ENCODE results near the gene ZNF792. TPM values are rescaled to one million over a fixed set of nuclear protein-coding genes. Genes with fewer than 3 reads are reported as not detected.

ZNF792 gene
- total RNA-seq, 2 donors from 2014 or later, result 30.2 to 32.1 TPM

DNA sequence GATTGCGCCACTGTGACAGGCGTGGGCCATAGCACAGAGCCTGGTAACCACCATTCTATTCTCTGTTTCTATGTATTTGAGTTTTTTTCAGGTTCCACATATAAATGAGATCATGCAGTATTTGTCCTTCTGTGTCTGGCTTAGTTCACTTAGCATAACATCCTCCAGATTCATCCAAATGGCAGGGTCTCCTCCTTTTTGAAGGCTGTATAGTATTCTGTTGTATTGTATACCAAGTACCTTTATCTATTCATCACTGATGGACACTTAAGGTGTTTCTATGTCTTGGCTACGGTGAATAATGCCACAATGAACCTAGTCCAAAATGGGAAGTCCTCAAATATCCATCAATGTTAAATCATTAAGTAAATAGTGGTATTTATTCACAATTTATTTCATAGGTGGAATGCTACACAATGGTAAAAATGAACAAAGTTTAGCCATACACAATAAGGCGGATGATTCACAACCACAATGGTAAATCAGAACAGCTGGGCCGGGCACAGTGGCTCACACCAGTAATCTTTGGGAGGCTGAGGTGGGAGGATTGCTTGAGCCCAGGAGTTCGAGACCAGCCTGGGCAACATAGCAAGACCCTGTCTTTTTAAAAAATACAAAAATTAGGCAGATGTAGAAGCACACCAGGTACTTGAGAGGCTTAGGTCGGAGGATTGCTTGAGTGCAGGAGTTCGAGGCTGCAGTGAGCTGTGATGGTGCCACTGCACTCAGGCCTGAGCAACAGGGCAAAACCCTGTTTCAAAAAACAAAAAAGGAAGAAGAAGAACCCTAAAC is 27.7 kb upstream of the ZNF792 start:
- 95 to 96% methylated on average over 7 of the region's 8 CpGs for WGBS, 2 experiments (ENCODE audit: insufficient coverage in 1 of 2, insufficient read length in 1 of 2)
- no peaks in the 10 kb centered on the region for H3K4me1 Mint-ChIP-seq
- Histone ChIP-seq H3K4me1 (ENCODE audit: control insufficient read depth, insufficient read depth, low read length) (no peaks in the 10 kb centered on the region), H3K36me3 (ENCODE audit: control insufficient read depth, insufficient read depth, low read length) (no peaks in the 10 kb centered on the region), H3K27ac (ENCODE audit: low read depth, low read length) (no peak overlapping the region), H3K27me3 (ENCODE audit: control insufficient read depth, insufficient read depth, low read length, poor library complexity, severe bottlenecking) (no peaks in the 10 kb centered on the region), H3K4me3 (ENCODE audit: low read length) (no peak overlapping the region), H3K9me3 (ENCODE audit: control insufficient read depth, low read length) (no peaks in the 10 kb centered on the region), H3K9ac (ENCODE audit: extremely low read depth, low read length, poor library complexity, severe bottlenecking) (no peak overlapping the region)
- no peaks in the 10 kb centered on the region for H3K27me3 Mint-ChIP-seq (ENCODE audit: insufficient read depth)
- no peak overlapping the region for H3K27ac Mint-ChIP-seq
- H3K9me3 Mint-ChIP-seq, result peaks cover 6% of the 10 kb centered on the region
- DNase-seq, result no peak
- TF ChIP-seq, protein P1, sequence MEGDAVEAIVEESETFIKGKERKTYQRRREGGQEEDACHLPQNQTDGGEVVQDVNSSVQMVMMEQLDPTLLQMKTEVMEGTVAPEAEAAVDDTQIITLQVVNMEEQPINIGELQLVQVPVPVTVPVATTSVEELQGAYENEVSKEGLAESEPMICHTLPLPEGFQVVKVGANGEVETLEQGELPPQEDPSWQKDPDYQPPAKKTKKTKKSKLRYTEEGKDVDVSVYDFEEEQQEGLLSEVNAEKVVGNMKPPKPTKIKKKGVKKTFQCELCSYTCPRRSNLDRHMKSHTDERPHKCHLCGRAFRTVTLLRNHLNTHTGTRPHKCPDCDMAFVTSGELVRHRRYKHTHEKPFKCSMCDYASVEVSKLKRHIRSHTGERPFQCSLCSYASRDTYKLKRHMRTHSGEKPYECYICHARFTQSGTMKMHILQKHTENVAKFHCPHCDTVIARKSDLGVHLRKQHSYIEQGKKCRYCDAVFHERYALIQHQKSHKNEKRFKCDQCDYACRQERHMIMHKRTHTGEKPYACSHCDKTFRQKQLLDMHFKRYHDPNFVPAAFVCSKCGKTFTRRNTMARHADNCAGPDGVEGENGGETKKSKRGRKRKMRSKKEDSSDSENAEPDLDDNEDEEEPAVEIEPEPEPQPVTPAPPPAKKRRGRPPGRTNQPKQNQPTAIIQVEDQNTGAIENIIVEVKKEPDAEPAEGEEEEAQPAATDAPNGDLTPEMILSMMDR (conservative IDR thresholded peaks at IDR 0.05), result no peak
- no peaks in the 10 kb centered on the region for H3K36me3 Mint-ChIP-seq (ENCODE audit: low read depth)
- H3K4me3 Mint-ChIP-seq, result no peak overlapping the region

DNA sequence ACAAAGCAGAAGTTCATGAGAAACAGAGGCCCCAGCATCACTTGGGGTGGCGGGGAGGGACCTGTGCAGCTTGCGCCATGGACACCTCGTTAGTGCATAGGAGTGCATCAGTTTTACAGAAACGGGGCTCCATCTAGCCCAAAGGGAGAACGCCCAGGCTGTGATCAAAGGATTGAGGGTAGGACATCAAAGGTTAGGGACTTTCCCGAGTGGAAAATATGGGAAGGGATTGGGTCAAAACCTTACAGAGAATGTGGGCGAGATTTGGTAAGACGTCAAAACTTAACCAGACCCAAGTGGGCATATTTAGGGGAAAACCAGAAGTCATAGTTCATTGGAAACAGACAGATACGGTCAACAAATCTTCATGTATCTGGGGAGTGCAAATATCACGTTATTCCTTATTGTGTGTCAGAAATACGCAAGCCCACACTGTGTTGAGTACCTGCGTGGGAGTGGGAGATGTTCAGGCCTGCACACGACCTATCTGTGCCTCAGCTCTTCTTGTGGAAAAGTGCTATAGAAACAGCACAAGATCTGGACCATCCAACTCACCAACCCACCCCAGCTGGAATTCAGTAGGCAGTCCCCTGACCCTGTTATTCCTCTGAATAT is 26.7 kb upstream of the ZNF792 start:
- Mint-ChIP-seq H3K27me3 (ENCODE audit: insufficient read depth) (no peaks in the 10 kb centered on the region), H3K4me1 (no peaks in the 10 kb centered on the region), H3K27ac (no peak overlapping the region), H3K4me3 (no peak overlapping the region), H3K36me3 (ENCODE audit: low read depth) (no peaks in the 10 kb centered on the region), H3K9me3 (peaks cover 6% of the 10 kb centered on the region)
- Histone ChIP-seq H3K4me3 (ENCODE audit: low read length) (no peak overlapping the region), H3K9ac (ENCODE audit: extremely low read depth, low read length, poor library complexity, severe bottlenecking) (no peak overlapping the region), H3K9me3 (ENCODE audit: control insufficient read depth, low read length) (no peaks in the 10 kb centered on the region), H3K27ac (ENCODE audit: low read depth, low read length) (no peak overlapping the region), H3K4me1 (ENCODE audit: control insufficient read depth, insufficient read depth, low read length) (no peaks in the 10 kb centered on the region), H3K27me3 (ENCODE audit: control insufficient read depth, insufficient read depth, low read length, poor library complexity, severe bottlenecking) (no peaks in the 10 kb centered on the region), H3K36me3 (ENCODE audit: control insufficient read depth, insufficient read depth, low read length) (no peaks in the 10 kb centered on the region)
- TF ChIP-seq, protein P1 (conservative IDR thresholded peaks at IDR 0.05), result no peak
- no peak for DNase-seq
- WGBS, 2 experiments (ENCODE audit: insufficient coverage in 1 of 2, insufficient read length in 1 of 2), result 91% methylated on average over 13 of the region's 13 CpGs

DNA sequence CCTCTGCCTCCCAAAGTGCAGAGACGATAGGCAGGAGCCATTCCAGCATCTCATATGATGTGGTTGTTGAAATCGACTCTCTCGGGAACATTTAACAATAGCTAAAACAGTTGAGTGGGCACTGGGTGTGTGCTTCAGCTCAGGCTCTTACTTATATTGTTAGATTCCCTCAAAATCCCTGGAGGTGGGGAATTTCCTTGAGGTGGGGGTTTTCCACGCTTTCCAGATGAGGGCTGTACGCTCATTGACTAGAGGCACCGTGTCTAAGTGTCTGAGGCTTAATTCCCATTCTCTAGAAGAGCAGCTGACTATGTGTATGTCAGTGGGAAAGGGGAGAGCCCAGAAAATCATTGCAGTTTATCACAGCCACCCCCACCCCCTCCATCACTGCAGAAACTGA is 25.3 kb upstream of the ZNF792 start:
- H3K27ac Mint-ChIP-seq, result no peak overlapping the region
- Histone ChIP-seq H3K36me3 (ENCODE audit: control insufficient read depth, insufficient read depth, low read length) (no peaks in the 10 kb centered on the region), H3K27me3 (ENCODE audit: control insufficient read depth, insufficient read depth, low read length, poor library complexity, severe bottlenecking) (no peaks in the 10 kb centered on the region), H3K4me1 (ENCODE audit: control insufficient read depth, insufficient read depth, low read length) (no peaks in the 10 kb centered on the region), H3K9me3 (ENCODE audit: control insufficient read depth, low read length) (no peaks in the 10 kb centered on the region), H3K9ac (ENCODE audit: extremely low read depth, low read length, poor library complexity, severe bottlenecking) (no peak overlapping the region), H3K27ac (ENCODE audit: low read depth, low read length) (no peak overlapping the region), H3K4me3 (ENCODE audit: low read length) (no peak overlapping the region)
- H3K9me3 Mint-ChIP-seq, result peaks cover 5% of the 10 kb centered on the region
- no peak overlapping the region for H3K4me3 Mint-ChIP-seq
- 86 to 91% methylated on average over 3 to 6 of the region's 6 CpGs for WGBS, 2 experiments (ENCODE audit: insufficient coverage in 1 of 2, insufficient read length in 1 of 2)
- no peaks in the 10 kb centered on the region for H3K36me3 Mint-ChIP-seq (ENCODE audit: low read depth)
- no peak for DNase-seq
- TF ChIP-seq, protein P1 (conservative IDR thresholded peaks at IDR 0.05), result no peak
- no peaks in the 10 kb centered on the region for H3K4me1 Mint-ChIP-seq
- no peaks in the 10 kb centered on the region for H3K27me3 Mint-ChIP-seq (ENCODE audit: insufficient read depth)

Measured in endodermal cell (in vitro differentiated cells).